ENCODE data around the gene SPDYE5.

Gene SPDYE5

GRCh38 chr7:75537731-75538130, 45.6 kb downstream of the SPDYE5 start:
- DNase-seq: no peak

- no peak for DNase-seq
Observed at GRCh38 chr7:75546237-75547015, 54.3 kb downstream of the SPDYE5 start.

Measured in activated naive CD4-positive, alpha-beta T cell treated with Interleukin-2 at 50 U/mL for 16 hours (primary cell).